Measurements from ENCODE around the gene CLPTM1L.

GRCh38 chr5:1315709-1316587 is 29.0 kb downstream of the CLPTM1L start:
- TF ChIP-seq CTCF (conservative IDR thresholded peaks at IDR 0.05; ENCODE audit: low read length) (no peak), EZH2phosphoT487 (IDR thresholded peaks at IDR 0.05; ENCODE audit: borderline replicate concordance, low read depth, low read length) (no peak)
